ENCODE results near the gene CMTM8. TPM values are rescaled to one million over a fixed set of nuclear protein-coding genes. Genes with fewer than 3 reads are reported as not detected.

CMTM8 gene
- total and polyA plus RNA-seq, 3 experiments from 2014 or later = 3.3 to 4.1 (median 3.3) TPM

DNA sequence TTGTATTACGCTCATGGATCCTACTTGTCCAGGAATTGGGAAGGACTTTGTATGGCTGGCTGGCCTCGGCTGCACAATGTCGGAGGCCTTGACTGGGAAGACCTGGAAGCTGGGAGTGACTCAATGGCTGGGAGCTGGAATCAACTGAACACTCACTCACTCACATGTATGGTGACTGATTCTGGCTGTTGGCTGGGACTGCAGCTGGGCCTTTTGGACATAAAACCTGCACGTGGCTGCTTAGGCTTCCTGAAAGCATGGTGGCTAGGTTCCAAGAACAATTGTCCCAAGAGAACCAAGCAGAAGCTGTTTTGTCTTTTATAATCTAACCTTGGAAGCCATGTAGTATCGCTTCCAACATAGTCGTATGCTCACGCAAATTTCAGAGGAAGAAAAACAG is 38.0 kb upstream of the CMTM8 start:
- peaks cover 11 to 36% of the 10 kb centered on the region in 2 donors for H3K27me3 Mint-ChIP-seq
- no peaks in the 10 kb centered on the region for H3K9me3 Mint-ChIP-seq
- Histone ChIP-seq H3K27ac (ENCODE audit: low read depth, low read length) (no peak overlapping the region), H3K4me3 (ENCODE audit: low read length) (no peak overlapping the region), H3K4me1 (ENCODE audit: insufficient read depth, low read length) (no peaks in the 10 kb centered on the region), H3K9me3 (ENCODE audit: low read length) (no peaks in the 10 kb centered on the region), H3K27me3 (ENCODE audit: insufficient read depth, low read length, poor library complexity, severe bottlenecking) (peaks cover 3% of the 10 kb centered on the region), H3K36me3 (ENCODE audit: insufficient read depth, low read length) (no peaks in the 10 kb centered on the region)
- no peak for DNase-seq
- CTCF ChIA-PET = no interaction called here
- no peak overlapping the region for H3K4me3 Mint-ChIP-seq
- H3K4me1 Mint-ChIP-seq = no peaks in the 10 kb centered on the region
- POLR2A ChIA-PET = no interaction called here
- no peak overlapping the region for H3K27ac Mint-ChIP-seq
- H3K36me3 Mint-ChIP-seq = no peaks in the 10 kb centered on the region

DNA sequence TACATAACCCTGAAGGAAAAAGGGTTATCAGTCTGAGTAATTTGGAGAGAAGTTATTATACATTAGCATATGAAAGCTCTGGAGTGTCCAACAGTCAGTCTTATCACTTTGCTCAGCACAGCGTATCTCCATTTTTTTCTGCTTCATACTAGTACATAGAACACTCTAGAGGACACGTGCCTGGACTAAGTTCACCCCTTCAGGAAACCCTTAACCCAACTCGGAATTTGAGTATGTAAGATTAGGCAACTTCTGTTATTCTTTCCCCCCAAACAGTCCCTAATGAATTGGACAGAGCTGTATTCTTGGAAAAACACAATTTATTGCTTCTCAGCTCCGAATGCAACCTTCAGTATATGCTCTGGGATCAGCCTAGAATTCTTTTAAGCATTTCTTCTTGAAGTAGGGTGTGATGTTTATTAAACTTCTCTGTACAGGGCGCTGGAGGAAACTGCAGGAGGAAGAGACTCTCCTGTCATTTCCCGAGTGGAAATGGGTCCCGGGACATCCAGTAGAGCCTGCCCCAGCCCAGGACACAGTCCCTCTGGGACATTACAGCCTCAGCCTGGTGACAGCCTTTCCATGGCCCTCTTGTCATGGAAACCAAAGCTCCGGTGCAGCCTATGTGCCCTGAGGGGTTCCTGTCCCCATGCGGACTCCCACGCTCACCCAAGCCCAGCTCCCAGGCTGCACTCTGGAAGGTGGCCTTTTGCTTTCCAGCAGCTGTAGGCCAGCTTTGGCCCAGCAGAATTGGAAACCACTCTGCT is 37.3 kb upstream of the CMTM8 start:
- Histone ChIP-seq H3K4me3 (ENCODE audit: low read length) (no peak overlapping the region), H3K4me1 (ENCODE audit: insufficient read depth, low read length) (no peaks in the 10 kb centered on the region), H3K27ac (ENCODE audit: low read depth, low read length) (no peak overlapping the region), H3K9me3 (ENCODE audit: low read length) (no peaks in the 10 kb centered on the region), H3K36me3 (ENCODE audit: insufficient read depth, low read length) (no peaks in the 10 kb centered on the region), H3K27me3 (ENCODE audit: insufficient read depth, low read length, poor library complexity, severe bottlenecking) (peaks cover 3% of the 10 kb centered on the region)
- no peak for DNase-seq
- Mint-ChIP-seq H3K27me3 (peaks cover 11 to 34% of the 10 kb centered on the region in 2 donors), H3K9me3 (no peaks in the 10 kb centered on the region), H3K4me3 (no peak overlapping the region), H3K27ac (no peak overlapping the region), H3K36me3 (no peaks in the 10 kb centered on the region), H3K4me1 (no peaks in the 10 kb centered on the region)
- CTCF ChIA-PET = no interaction called here
- POLR2A ChIA-PET = no interaction called here

DNA sequence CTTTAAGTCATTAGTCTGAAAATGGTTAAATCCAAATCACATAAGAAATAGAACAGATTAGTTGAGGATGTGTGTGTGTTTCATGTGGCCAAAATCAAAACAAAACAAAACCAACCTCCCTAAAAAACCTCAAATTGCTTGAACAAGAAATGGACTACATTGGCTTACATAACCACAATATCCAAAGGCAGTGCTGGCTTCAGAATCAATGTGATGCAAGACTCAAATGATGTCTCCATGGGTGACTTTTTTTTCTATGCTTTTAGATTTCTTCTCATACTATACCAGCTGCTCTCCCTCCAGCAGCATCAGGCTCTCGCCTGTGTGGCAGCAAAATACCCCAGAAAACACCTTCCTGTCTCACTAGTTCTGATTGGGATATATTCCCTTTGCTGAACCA is 36.0 kb upstream of the CMTM8 start:
- no peaks in the 10 kb centered on the region for H3K9me3 ChIP-seq (ENCODE audit: low read length)
- ChIA-PET POLR2A (no interaction called here), CTCF (interaction anchor here (0.6 kb wide), 1 partner anchor 18 kb away, joined by 3 read pairs; no protein-coding TSS in a partner anchor)
- H3K9me3 Mint-ChIP-seq = no peaks in the 10 kb centered on the region
- no peak overlapping the region for H3K27ac Mint-ChIP-seq
- H3K27ac ChIP-seq (ENCODE audit: low read depth, low read length) = no peak overlapping the region
- no peaks in the 10 kb centered on the region for H3K4me1 ChIP-seq (ENCODE audit: insufficient read depth, low read length)
- H3K4me3 ChIP-seq (ENCODE audit: low read length) = no peak overlapping the region
- peaks cover 3% of the 10 kb centered on the region for H3K27me3 ChIP-seq (ENCODE audit: insufficient read depth, low read length, poor library complexity, severe bottlenecking)
- H3K36me3 Mint-ChIP-seq = no peaks in the 10 kb centered on the region
- no peaks in the 10 kb centered on the region for H3K36me3 ChIP-seq (ENCODE audit: insufficient read depth, low read length)
- peaks cover 6 to 27% of the 10 kb centered on the region in 2 donors for H3K27me3 Mint-ChIP-seq
- H3K4me3 Mint-ChIP-seq = no peak overlapping the region
- H3K4me1 Mint-ChIP-seq = no peaks in the 10 kb centered on the region
- no peak for DNase-seq

DNA sequence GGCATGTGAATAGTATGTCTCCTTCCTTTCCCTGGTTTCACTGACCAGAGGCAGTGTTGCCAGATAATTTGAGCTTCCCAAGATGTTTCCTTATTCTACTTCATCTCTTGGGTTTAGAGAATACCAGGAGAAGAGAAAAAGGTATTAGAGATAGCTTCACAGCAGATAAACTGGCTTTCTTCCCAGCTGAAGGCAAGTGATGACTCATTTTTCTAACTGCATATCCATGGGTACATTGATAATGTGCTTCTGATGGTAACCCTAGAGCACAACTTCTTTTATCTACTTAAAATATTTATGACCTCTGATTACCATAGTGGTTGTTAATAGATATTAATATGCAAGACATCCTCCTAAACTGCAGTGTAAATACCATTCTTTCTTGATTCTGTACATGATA is 34.6 kb upstream of the CMTM8 start:
- peaks cover 3% of the 10 kb centered on the region for H3K27me3 ChIP-seq (ENCODE audit: insufficient read depth, low read length, poor library complexity, severe bottlenecking)
- no peaks in the 10 kb centered on the region for H3K4me1 ChIP-seq (ENCODE audit: insufficient read depth, low read length)
- no peak overlapping the region for H3K27ac ChIP-seq (ENCODE audit: low read depth, low read length)
- Mint-ChIP-seq H3K36me3 (no peaks in the 10 kb centered on the region), H3K27ac (no peak overlapping the region), H3K9me3 (no peaks in the 10 kb centered on the region), H3K4me3 (no peak overlapping the region), H3K4me1 (no peaks in the 10 kb centered on the region), H3K27me3 (peaks cover 4 to 17% of the 10 kb centered on the region in 2 donors)
- no peak overlapping the region for H3K4me3 ChIP-seq (ENCODE audit: low read length)
- H3K9me3 ChIP-seq (ENCODE audit: low read length) = no peaks in the 10 kb centered on the region
- no peak for DNase-seq
- no peaks in the 10 kb centered on the region for H3K36me3 ChIP-seq (ENCODE audit: insufficient read depth, low read length)
- POLR2A ChIA-PET = no interaction called here
- CTCF ChIA-PET = no interaction called here

DNA sequence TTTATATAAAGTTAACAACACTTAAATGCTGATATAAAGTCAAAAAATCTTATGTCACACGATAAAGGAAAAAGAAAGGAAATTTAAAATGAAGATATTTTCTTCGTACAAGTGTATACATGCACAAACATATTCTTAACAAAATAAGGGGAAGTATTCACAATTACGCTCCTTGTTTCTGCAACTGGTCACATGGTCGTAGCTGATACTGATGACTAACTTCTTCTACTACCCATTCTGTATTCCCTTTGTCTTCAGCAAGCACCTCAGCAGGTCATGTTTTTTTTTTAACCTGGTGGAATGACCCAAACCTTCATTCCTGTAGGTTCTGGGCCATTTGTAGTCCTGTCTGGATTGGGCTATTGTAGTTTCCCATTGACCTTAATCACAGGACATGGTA is 30.0 kb upstream of the CMTM8 start:
- no peaks in the 10 kb centered on the region for H3K4me1 ChIP-seq (ENCODE audit: insufficient read depth, low read length)
- Mint-ChIP-seq H3K9me3 (no peaks in the 10 kb centered on the region), H3K4me1 (no peaks in the 10 kb centered on the region), H3K27ac (peak overlapping the region in 1 of 8 donors; percentile 34), H3K36me3 (no peaks in the 10 kb centered on the region), H3K4me3 (no peak overlapping the region), H3K27me3 (peaks cover 0 to 8% of the 10 kb centered on the region in 2 donors)
- DNase-seq = no peak
- no peak overlapping the region for H3K27ac ChIP-seq (ENCODE audit: low read depth, low read length)
- ChIA-PET POLR2A (interaction anchor here (0.6 kb wide), 1 partner anchor 77 kb away, joined by 3 read pairs; no protein-coding TSS in a partner anchor), CTCF (no interaction called here)
- no peaks in the 10 kb centered on the region for H3K27me3 ChIP-seq (ENCODE audit: insufficient read depth, low read length, poor library complexity, severe bottlenecking)
- H3K4me3 ChIP-seq (ENCODE audit: low read length) = no peak overlapping the region
- H3K36me3 ChIP-seq (ENCODE audit: insufficient read depth, low read length) = no peaks in the 10 kb centered on the region
- H3K9me3 ChIP-seq (ENCODE audit: low read length) = no peaks in the 10 kb centered on the region

DNA sequence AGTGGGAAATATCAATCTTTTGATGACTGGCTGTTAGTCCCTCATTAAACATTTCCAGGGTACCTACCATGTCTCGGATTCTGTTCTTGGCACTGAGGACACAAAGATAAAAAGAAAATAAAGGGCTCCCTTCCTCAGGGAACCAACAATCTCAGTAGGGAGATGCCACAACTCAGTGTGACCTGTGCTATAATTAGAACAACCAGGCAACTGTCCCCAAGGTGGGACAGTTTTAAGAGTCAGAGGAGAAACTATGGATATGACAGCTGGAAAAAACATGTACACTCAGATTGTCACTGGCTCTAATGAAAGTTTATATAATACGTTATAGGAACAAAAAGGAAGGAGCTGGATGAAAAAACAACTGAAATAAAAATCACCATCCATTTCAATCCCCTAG is 23.3 kb upstream of the CMTM8 start:
- DNase-seq = no peak
- Histone ChIP-seq H3K36me3 (ENCODE audit: insufficient read depth, low read length) (no peaks in the 10 kb centered on the region), H3K27ac (ENCODE audit: low read depth, low read length) (no peak overlapping the region), H3K4me3 (ENCODE audit: low read length) (no peak overlapping the region), H3K4me1 (ENCODE audit: insufficient read depth, low read length) (no peaks in the 10 kb centered on the region), H3K9me3 (ENCODE audit: low read length) (no peaks in the 10 kb centered on the region), H3K27me3 (ENCODE audit: insufficient read depth, low read length, poor library complexity, severe bottlenecking) (no peaks in the 10 kb centered on the region)
- ChIA-PET CTCF (interaction anchor here (1.6 kb wide), 1 partner anchor 16 kb away, joined by 4 read pairs; no protein-coding TSS in a partner anchor), POLR2A (no interaction called here)
- Mint-ChIP-seq H3K27ac (no peak overlapping the region), H3K4me3 (no peak overlapping the region), H3K36me3 (peaks cover 0 to 7% (median 0%) of the 10 kb centered on the region in 3 donors), H3K9me3 (peaks cover 0 to 8% (median 7%) of the 10 kb centered on the region in 5 donors), H3K4me1 (no peaks in the 10 kb centered on the region), H3K27me3 (peaks cover 12 to 22% of the 10 kb centered on the region in 2 donors)

DNA sequence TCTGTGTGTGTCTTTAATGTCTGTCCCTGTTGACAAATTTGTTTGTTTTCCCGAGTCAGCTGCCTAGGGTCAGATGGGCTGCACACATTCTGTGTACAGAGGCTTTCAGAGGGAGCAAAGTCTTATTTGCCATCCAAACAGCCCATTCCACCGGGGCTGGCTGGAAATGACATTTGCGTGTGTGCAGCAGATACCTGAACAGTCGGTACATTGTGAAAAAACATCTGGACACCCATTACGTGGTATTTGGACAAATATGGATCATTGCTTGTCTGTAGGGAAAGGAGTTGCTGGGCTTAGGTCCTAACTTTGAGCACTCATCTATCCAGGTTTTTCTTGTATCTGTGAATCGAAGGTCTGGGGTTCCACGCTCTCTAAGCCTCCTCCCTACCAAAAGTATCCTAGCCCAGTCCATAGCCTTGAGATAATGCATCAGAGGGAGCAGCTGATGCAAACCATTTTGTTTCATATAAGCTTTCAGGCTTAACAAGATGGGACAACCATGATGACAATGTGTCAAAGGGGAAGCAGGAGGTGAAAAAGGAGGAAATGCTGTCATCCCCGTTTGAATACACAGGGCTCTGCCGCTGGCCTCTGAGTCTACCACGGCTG is 22.2 kb upstream of the CMTM8 start:
- Mint-ChIP-seq H3K27ac (no peak overlapping the region), H3K4me1 (no peaks in the 10 kb centered on the region), H3K27me3 (peaks cover 12 to 22% of the 10 kb centered on the region in 2 donors), H3K36me3 (peaks cover 0 to 7% (median 0%) of the 10 kb centered on the region in 3 donors), H3K9me3 (peaks cover 2 to 8% (median 7%) of the 10 kb centered on the region in 5 donors), H3K4me3 (no peak overlapping the region)
- CTCF ChIA-PET = interaction anchor here (1.6 kb wide), 1 partner anchor 18 kb away, joined by 4 read pairs; no protein-coding TSS in a partner anchor
- POLR2A ChIA-PET = no interaction called here
- Histone ChIP-seq H3K27me3 (ENCODE audit: insufficient read depth, low read length, poor library complexity, severe bottlenecking) (no peaks in the 10 kb centered on the region), H3K36me3 (ENCODE audit: insufficient read depth, low read length) (no peaks in the 10 kb centered on the region), H3K4me3 (ENCODE audit: low read length) (no peak overlapping the region), H3K9me3 (ENCODE audit: low read length) (no peaks in the 10 kb centered on the region), H3K27ac (ENCODE audit: low read depth, low read length) (no peak overlapping the region), H3K4me1 (ENCODE audit: insufficient read depth, low read length) (no peaks in the 10 kb centered on the region)
- no peak for DNase-seq

DNA sequence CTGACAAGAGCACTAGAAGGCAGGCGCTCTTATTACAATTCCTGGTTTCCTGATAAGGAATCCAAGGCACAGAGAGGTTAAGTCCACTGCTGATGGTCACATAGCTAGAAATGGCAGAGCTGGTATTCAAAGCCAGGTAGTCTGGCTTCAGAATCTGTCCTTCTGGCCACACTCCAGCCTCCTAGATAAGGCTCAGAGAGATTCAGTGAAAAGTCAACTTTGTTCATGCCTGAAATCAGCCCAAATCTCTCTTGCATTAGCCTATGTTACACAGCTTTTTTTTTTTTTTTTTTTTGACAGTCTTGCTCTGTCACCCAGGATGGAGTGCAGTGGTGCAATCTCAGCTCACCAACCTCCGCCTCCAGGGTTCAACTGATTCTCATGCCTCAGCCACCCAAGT is 21.1 kb upstream of the CMTM8 start:
- CTCF ChIA-PET = no interaction called here
- Mint-ChIP-seq H3K36me3 (peaks cover 0 to 7% (median 0%) of the 10 kb centered on the region in 3 donors), H3K4me1 (no peaks in the 10 kb centered on the region), H3K27ac (no peak overlapping the region), H3K27me3 (peaks cover 14 to 22% of the 10 kb centered on the region in 2 donors), H3K4me3 (no peak overlapping the region), H3K9me3 (peaks cover 2 to 8% (median 7%) of the 10 kb centered on the region in 5 donors)
- no peaks in the 10 kb centered on the region for H3K9me3 ChIP-seq (ENCODE audit: low read length)
- H3K27ac ChIP-seq (ENCODE audit: low read depth, low read length) = no peak overlapping the region
- POLR2A ChIA-PET = no interaction called here
- H3K4me1 ChIP-seq (ENCODE audit: insufficient read depth, low read length) = no peaks in the 10 kb centered on the region
- no peaks in the 10 kb centered on the region for H3K27me3 ChIP-seq (ENCODE audit: insufficient read depth, low read length, poor library complexity, severe bottlenecking)
- H3K4me3 ChIP-seq (ENCODE audit: low read length) = no peak overlapping the region
- H3K36me3 ChIP-seq (ENCODE audit: insufficient read depth, low read length) = no peaks in the 10 kb centered on the region
- DNase-seq = no peak
